Fibroblast of the aortic adventitia (primary cell): ENCODE measurements around the gene NHSL2. TPM values are rescaled to one million over a fixed set of nuclear protein-coding genes. Genes with fewer than 3 reads are reported as not detected.

ENCODE experiments used
- DNase-seq: peaks from one replicate; pipeline ENCODE4 v3.0.0-alpha.2; 2010; ENCODE audit warnings: low read depth
- H3K4me3 ChIP-seq: 2 replicates; pipeline ENCODE4 v1.5.1; 2011; ENCODE audit warnings: low read depth, mild to moderate bottlenecking, control low read depth, low read length, moderate library complexity
- total RNA-seq: library from RNA; depleted of rRNA; stranded (reverse); fragments of >200 nt; gene quantifications from 2 replicates; pipeline ENCODE4 v1.2.3, GENCODE V29; 2012; ENCODE audit warnings: low replicate concordance
- TF ChIP-seq, protein P1 (sequence below): IDR thresholded peaks from 2 replicates; pipeline ENCODE4 v1.5.1; 2011; ENCODE audit warnings: mild to moderate bottlenecking, low read length, control low read depth, inconsistent platforms; ENCODE audit not compliant: insufficient read depth

The NHSL2 gene
- total RNA-seq, 1 donor, result 6.8 TPM

- H3K4me3 ChIP-seq, result no peak overlapping the region
- DNase-seq, result no peak
- TF ChIP-seq, protein P1, sequence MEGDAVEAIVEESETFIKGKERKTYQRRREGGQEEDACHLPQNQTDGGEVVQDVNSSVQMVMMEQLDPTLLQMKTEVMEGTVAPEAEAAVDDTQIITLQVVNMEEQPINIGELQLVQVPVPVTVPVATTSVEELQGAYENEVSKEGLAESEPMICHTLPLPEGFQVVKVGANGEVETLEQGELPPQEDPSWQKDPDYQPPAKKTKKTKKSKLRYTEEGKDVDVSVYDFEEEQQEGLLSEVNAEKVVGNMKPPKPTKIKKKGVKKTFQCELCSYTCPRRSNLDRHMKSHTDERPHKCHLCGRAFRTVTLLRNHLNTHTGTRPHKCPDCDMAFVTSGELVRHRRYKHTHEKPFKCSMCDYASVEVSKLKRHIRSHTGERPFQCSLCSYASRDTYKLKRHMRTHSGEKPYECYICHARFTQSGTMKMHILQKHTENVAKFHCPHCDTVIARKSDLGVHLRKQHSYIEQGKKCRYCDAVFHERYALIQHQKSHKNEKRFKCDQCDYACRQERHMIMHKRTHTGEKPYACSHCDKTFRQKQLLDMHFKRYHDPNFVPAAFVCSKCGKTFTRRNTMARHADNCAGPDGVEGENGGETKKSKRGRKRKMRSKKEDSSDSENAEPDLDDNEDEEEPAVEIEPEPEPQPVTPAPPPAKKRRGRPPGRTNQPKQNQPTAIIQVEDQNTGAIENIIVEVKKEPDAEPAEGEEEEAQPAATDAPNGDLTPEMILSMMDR, result no peak
These were observed 217.7 kb downstream of the NHSL2 start for GRCh38 chrX:72128183-72128834.

DNA sequence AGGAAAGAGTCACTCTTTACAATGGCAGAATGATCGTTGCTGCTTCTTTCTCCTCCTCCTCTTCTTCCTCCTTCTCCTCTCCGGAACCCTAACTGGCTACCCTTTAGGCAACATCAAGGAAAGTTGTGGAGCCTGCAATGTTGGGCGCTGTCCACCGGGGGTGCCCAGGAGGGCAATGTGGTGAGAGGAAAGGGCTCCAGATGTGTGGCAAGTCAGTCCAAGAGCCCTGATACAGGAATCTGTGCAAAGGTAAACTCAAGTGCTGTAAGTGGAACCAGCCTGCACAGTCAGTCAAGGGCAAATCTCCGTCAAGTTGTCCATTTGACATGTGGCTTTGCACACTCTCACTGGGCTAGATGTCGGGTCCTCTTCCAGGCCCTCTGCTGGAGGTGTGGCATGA, 218.2 kb downstream of the NHSL2 start:
- H3K4me3 ChIP-seq, result no peak overlapping the region
- TF ChIP-seq, protein P1, result peak; percentile 46
- no peak for DNase-seq

DNA sequence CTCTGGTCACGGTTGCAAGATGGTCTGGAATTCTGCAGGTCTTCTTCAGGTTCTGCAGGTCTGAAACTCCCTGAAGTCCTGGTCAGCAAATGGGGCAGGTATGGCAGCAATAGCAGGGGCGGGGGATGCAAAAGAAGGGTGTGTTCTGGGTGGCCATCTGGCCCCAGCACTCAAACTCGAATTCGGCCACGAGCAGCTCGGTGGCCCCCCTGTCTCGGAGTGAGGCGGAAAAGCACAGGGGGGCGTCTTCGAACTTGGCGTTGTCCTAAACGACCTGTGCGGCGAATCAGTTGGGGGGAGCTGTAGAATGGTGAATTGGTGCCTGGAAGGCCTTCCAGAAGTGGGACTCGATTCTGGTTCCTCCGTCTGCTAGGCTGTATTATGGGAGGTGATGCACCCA, 219.0 kb downstream of the NHSL2 start:
- no peak for DNase-seq

DNA sequence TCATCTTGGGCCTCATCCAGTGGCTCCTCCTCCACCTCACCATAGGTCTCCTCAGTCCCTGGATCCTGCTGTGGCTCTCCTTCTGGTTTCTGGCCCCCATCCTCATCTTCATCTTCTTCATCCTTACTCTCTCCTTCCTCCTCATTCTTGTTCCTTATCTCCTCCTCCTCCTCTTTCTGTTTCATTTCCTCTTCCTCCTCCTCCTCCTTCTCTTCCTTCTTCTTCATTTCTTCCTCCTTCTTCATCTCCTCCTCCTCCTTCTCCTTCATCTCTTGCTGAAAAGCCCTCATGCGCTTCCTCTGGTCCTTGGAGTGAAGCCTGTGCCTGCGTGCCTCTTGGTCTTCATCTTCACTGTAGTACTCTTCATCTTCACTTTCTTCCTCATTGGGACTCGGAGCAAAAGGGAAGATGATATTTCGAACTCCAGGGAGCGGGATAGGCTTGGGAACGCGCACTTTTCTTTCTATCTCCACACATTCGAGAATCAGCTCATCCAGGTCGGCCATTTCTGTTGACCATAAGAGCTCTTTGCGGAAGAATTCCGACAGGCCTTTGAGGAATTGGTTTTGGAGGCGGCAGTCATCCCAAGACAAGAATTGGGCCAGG, 219.6 kb downstream of the NHSL2 start:
- no peak for DNase-seq
- H3K4me3 ChIP-seq, result no peak overlapping the region
- TF ChIP-seq, protein P1, result no peak

More for the DNA sequence above, 219.0 kb downstream of the NHSL2 start:
- TF ChIP-seq, protein P1, result no peak
- no peak overlapping the region for H3K4me3 ChIP-seq

DNA sequence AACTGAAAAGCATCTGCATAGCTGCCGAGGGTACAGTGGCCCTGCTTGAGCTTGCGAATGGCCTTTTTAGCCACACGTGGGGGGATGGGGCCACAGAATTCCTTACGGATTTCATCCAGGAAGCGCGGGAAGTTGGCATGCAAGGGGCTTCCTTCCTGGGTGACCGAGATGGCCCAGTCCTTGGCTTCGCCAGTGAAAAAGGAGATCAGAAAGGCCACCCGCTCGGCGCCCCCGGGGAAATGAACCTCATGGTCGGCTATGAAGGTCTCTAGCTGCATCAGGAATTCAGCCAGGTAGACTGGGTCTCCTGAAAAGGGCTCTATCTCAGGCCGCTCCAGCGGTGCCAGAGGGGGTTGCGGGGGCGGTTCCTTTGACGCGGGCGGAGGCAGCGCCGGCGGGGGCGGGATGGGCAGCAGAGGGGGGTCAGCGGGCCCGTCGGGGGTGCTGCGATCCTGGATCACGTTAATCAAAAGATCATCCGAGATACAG, 220.2 kb downstream of the NHSL2 start:
- no peak for DNase-seq
- H3K4me3 ChIP-seq, result peak overlapping the region; percentile 63
- TF ChIP-seq, protein P1, result no peak

- peak; percentile 84 for DNase-seq
- H3K4me3 ChIP-seq, result peak within 1 kb of the TSS; percentile 63
- TF ChIP-seq, protein P1, result no peak
These were observed 221.0 kb downstream of the NHSL2 start, which contains the start of gene RTL5 for GRCh38 chrX:72131317-72132294. Gene RTL5, minus strand, starts transcription at chrX:72131915.
